HCT116 (cell line): ENCODE measurements around the gene MTARC2. TPM values are rescaled to one million over a fixed set of nuclear protein-coding genes. Genes with fewer than 3 reads are reported as not detected.

ENCODE experiments used
- ATAC-seq: fragments of 200-7000 bp; cut with Tn5 transposase; 2 replicates; pipeline ENCODE4 v1.9.1; 2020; ENCODE audit warnings: mild to moderate bottlenecking, moderate library complexity
- BruUV-seq: library from RNA; stranded (reverse); fragments of 400-500 nt; replicated peaks from 2 replicates; lab custom pipeline; 2021; lab: Mats Ljungman, UMichigan
- CTCF ChIA-PET: fragments of 300-600 bp; sonication (Branson Sonifier 250); formaldehyde crosslinking; loops from one replicate; lab custom pipeline; 2021; ENCODE audit warnings: antibody characterized with exemption; lab: Charles Lee
- POLR2A ChIA-PET: fragments of 300-600, 350-600 bp; sonication (Branson Sonifier 250); formaldehyde crosslinking; loops from one replicate; lab custom pipeline; 2021; ENCODE audit warnings: antibody characterized with exemption; lab: Charles Lee
- RAD21 ChIA-PET, 2 experiments: fragments of 300-600 bp; sonication (Branson Sonifier 250); formaldehyde crosslinking; loops; one replicate each; lab custom pipeline; 2023; ENCODE audit warnings: low total read pairs in 2 of 2; ENCODE audit not compliant: uncharacterized antibody in 2 of 2, unreplicated experiment in 2 of 2, low non-redundant PET in 1 of 2; lab: Charles Lee
- DNase-seq: peaks from one replicate; pipeline ENCODE4 v3.0.0-alpha.2; 2010; ENCODE audit warnings: low read depth, low spot score
- H2AFZ ChIP-seq: fragments of 200-600 bp; shearing (Covaris generic), sonication (generic); 2 replicates; pipeline ENCODE4 v1.6.1; 2017; ENCODE audit warnings: low read depth, mixed run types, mixed read lengths, antibody characterized with exemption, low read length; ENCODE audit not compliant: poor library complexity, severe bottlenecking
- H3K27ac ChIP-seq: 2 replicates; pipeline ENCODE4 v1.5.1; 2012; ENCODE audit warnings: low read depth, low read length
- H3K27me3 ChIP-seq: fragments of 200-600 bp; sonication (generic); 2 replicates; pipeline ENCODE4 v1.6.1; 2016; ENCODE audit warnings: mixed run types, low read length, mixed read lengths; ENCODE audit not compliant: insufficient read depth
- H3K36me3 ChIP-seq, 2 experiments: fragments of 200-500 bp in 1 of 2; fragments of 200-600 bp in 1 of 2; sonication (Bioruptor generic) in 1 of 2; sonication (generic) in 1 of 2; 2 replicates each; pipeline versions ENCODE4 v1.5.1 to v1.6.1; 2014 to 2016; ENCODE audit warnings: low read length in 2 of 2, inconsistent platforms in 1 of 2, mixed read lengths in 1 of 2, mixed run types in 1 of 2; ENCODE audit not compliant: insufficient read depth in 2 of 2, control insufficient read depth in 1 of 2
- H3K4me1 ChIP-seq, 2 experiments: fragments of 200-600 bp in 1 of 2; sonication (generic) in 1 of 2; 2 replicates each; pipeline versions ENCODE4 v1.5.1 to v1.6.1; 2012 to 2017; ENCODE audit warnings: low read length in 2 of 2, inconsistent platforms in 1 of 2, mild to moderate bottlenecking in 1 of 2, mixed read lengths in 1 of 2, mixed run types in 1 of 2, moderate library complexity in 1 of 2; ENCODE audit not compliant: insufficient read depth in 2 of 2, control insufficient read depth in 1 of 2
- H3K4me2 ChIP-seq: fragments of 200-600 bp; sonication (generic); 2 replicates; pipeline ENCODE4 v1.6.1; 2017; ENCODE audit warnings: mixed run types, low read length, mixed read lengths
- H3K4me3 ChIP-seq, 2 experiments: fragments of 200-600 bp in 1 of 2; sonication (generic) in 1 of 2; replicated peaks in 1 of 2; 2 replicates each; pipeline ENCODE4 v1.5.1; 2011 to 2016; ENCODE audit warnings: low read length in 2 of 2, control low read depth in 1 of 2, low read depth in 1 of 2, mild to moderate bottlenecking in 1 of 2, mixed read lengths in 1 of 2, mixed run types in 1 of 2
- H3K79me2 ChIP-seq: fragments of 200-600 bp; sonication (generic); 2 replicates; pipeline ENCODE4 v1.6.1; 2017; ENCODE audit warnings: mild to moderate bottlenecking, mixed run types, low read length, moderate library complexity, mixed read lengths; ENCODE audit not compliant: insufficient read depth
- H3K9ac ChIP-seq: fragments of 200-600 bp; sonication (generic); 2 replicates; pipeline ENCODE4 v1.6.1; 2016; ENCODE audit warnings: low read length, mixed read lengths
- H3K9me2 ChIP-seq: fragments of 200-600 bp; sonication (generic), shearing (Covaris generic); 2 replicates; pipeline ENCODE4 v1.6.1; 2017; ENCODE audit warnings: mixed run types, mild to moderate bottlenecking, moderate library complexity; ENCODE audit not compliant: insufficient read depth
- H3K9me3 ChIP-seq, 2 experiments: fragments of 200-500 bp in 1 of 2; fragments of 200-600 bp in 1 of 2; sonication (Bioruptor generic) in 1 of 2; sonication (generic) in 1 of 2; 2 replicates each; pipeline ENCODE4 v1.6.1; 2014 to 2017; ENCODE audit warnings: low read length in 2 of 2, mixed read lengths in 2 of 2, inconsistent platforms in 1 of 2, low read depth in 1 of 2, mild to moderate bottlenecking in 1 of 2, mixed run types in 1 of 2, moderate library complexity in 1 of 2; ENCODE audit not compliant: control insufficient read depth in 1 of 2, insufficient read depth in 1 of 2
- H4K20me1 ChIP-seq: fragments of 200-600 bp; sonication (generic), shearing (Covaris generic); 2 replicates; pipeline ENCODE4 v1.6.1; 2017; ENCODE audit warnings: mixed run types, mild to moderate bottlenecking, moderate library complexity; ENCODE audit not compliant: insufficient read depth
- CBX3 ChIP-seq: IDR thresholded peaks from 2 replicates; pipeline ENCODE4 v1.6.1; 2012; ENCODE audit warnings: low read depth
- EZH2 ChIP-seq: fragments of 200-600 bp; sonication (generic); IDR thresholded peaks from 2 replicates; pipeline ENCODE4 v1.6.1; 2017; ENCODE audit warnings: antibody characterized with exemption, mixed run types
- EZH2phosphoT487 ChIP-seq: fragments of 200-600 bp; IDR thresholded peaks from 2 replicates; pipeline ENCODE4 v1.6.1; 2018; ENCODE audit warnings: antibody characterized with exemption, borderline replicate concordance
- JUND ChIP-seq: IDR thresholded peaks from 2 replicates; pipeline ENCODE4 v1.6.1; 2012
- POLR2A ChIP-seq: IDR thresholded peaks from 2 replicates; pipeline ENCODE4 v1.7.0; 2011; ENCODE audit warnings: borderline replicate concordance; ENCODE audit not compliant: insufficient read depth, insufficient read length; ENCODE audit errors: extremely low read depth
- POLR2AphosphoS5 ChIP-seq: IDR thresholded peaks from 2 replicates; pipeline ENCODE4 v1.6.1; 2011; ENCODE audit warnings: mild to moderate bottlenecking, low read depth, low read length, moderate library complexity
- REST ChIP-seq: IDR thresholded peaks from 2 replicates; pipeline ENCODE4 v1.6.1; 2012; ENCODE audit warnings: low read depth
- SP1 ChIP-seq: IDR thresholded peaks from 2 replicates; pipeline ENCODE4 v1.6.1; 2012; ENCODE audit warnings: low read depth
- ZFX ChIP-seq: fragments of 450-650 bp; IDR thresholded peaks from 2 replicates; pipeline ENCODE4 v1.6.1; 2017
- ZNF274 ChIP-seq: fragments of 200-500 bp; sonication (Bioruptor generic); IDR thresholded peaks from 2 replicates; pipeline ENCODE4 v1.6.1; 2014; ENCODE audit warnings: mild to moderate bottlenecking, low read depth, low read length, inconsistent platforms
- intact Hi-C: fragments of 100-400 bp; cut with micrococcal nuclease; formaldehyde crosslinking; loops from 2 replicates; pipeline ENCODE4 v1.10.0; 2022
- total RNA-seq: library from RNA; stranded (reverse); gene quantifications from one replicate; pipeline ENCODE4 v1.2.1, GENCODE V29; 2021; ENCODE audit not compliant: unreplicated experiment
- TF ChIP-seq, protein P1 (sequence below): IDR thresholded peaks from 2 replicates; pipeline ENCODE4 v1.6.1; 2012

MTARC2 gene
- total RNA-seq, 1 experiment from 2014 or later, result 16.6 TPM

GRCh38 chr1:220827445-220828178, 79.5 kb downstream of the MTARC2 start:
- ChIA-PET RAD21 (no interaction called here), CTCF (no interaction called here)
- no peak overlapping the region for H2AFZ ChIP-seq
- no peak for DNase-seq
- no peaks in the 10 kb centered on the region for H3K27me3 ChIP-seq
- H3K4me3 ChIP-seq, result no peak overlapping the region
- no peaks in the 10 kb centered on the region; the same call in 1 of the 2 replicates for H3K9me2 ChIP-seq
- intact Hi-C loops, result no loop called here
- H3K27ac ChIP-seq, result no peak overlapping the region
- TF ChIP-seq REST (no peak), ZFX (no peak), EZH2 (no peak), POLR2A (no peak), JUND (no peak), POLR2AphosphoS5 (no peak), EZH2phosphoT487 (no peak), SP1 (no peak), CBX3 (no peak), ZNF274 (no peak)
- TF ChIP-seq, protein P1, sequence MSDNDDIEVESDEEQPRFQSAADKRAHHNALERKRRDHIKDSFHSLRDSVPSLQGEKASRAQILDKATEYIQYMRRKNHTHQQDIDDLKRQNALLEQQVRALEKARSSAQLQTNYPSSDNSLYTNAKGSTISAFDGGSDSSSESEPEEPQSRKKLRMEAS, result no peak
- TF ChIP-seq, all 23 proteins: peak for 0
- ATAC-seq, result no peak
- POLR2A ChIA-PET, result no interaction called here
- no peaks in the 10 kb centered on the region for H4K20me1 ChIP-seq
- no peaks in the 10 kb centered on the region for H3K36me3 ChIP-seq
- no peaks in the 10 kb centered on the region for H3K79me2 ChIP-seq
- H3K9ac ChIP-seq, result no peak overlapping the region
- no peak overlapping the region for H3K4me2 ChIP-seq
- no peaks in the 10 kb centered on the region for H3K9me3 ChIP-seq
- no peaks in the 10 kb centered on the region for H3K4me1 ChIP-seq
- no TSS peak for BruUV-seq
